Body of pancreas (tissue), 4 donors: ENCODE measurements around the gene FARS2. TPM values are rescaled to one million over a fixed set of nuclear protein-coding genes. Genes with fewer than 3 reads are reported as not detected.
"Not testable (repeated sequence)": the region's sequence is repeated elsewhere in the genome, so short reads cannot be mapped to it uniquely, and the experiment has no call there.

Experiments
- ATAC-seq: fragments of 150-250 bp; one replicate; pipeline ENCODE4 v1.9.1; 2016
- DNase-seq, 4 donors: peaks; one replicate each; pipeline ENCODE4 v3.0.0-alpha.2; 2019
- H3K27ac ChIP-seq, 4 donors: fragments of 200-600 bp; sonication (generic); 1 replicate in 3 of 4; 2 replicates in 1 of 4; pipeline versions ENCODE4 v1.5.1 to v1.6.1; 2016 to 2019; ENCODE audit warnings: mild to moderate bottlenecking in 1 of 4, mixed read lengths in 1 of 4, moderate library complexity in 1 of 4
- H3K27me3 ChIP-seq, 2 donors: fragments of 200-600 bp; sonication (generic); one replicate each; pipeline ENCODE4 v1.6.0; 2016; ENCODE audit warnings: mild to moderate bottlenecking in 1 of 2
- H3K36me3 ChIP-seq, 2 donors: fragments of 200-600 bp; sonication (generic); replicated peaks in 1 of 2; 2 replicates each; pipeline ENCODE4 v1.5.1; 2016; ENCODE audit warnings: low read depth in 2 of 2; ENCODE audit not compliant: insufficient read depth in 1 of 2
- H3K4me1 ChIP-seq: fragments of 200-600 bp; sonication (generic); one replicate; pipeline ENCODE4 v1.6.0; 2016
- H3K4me3 ChIP-seq, 2 donors: fragments of 200-600 bp; sonication (generic); 1 replicate in 1 of 2; 2 replicates in 1 of 2; pipeline ENCODE4 v1.5.1; 2016 to 2019
- H3K9me3 ChIP-seq, 3 donors: fragments of 200-600 bp; sonication (generic); 1 replicate in 2 of 3; 2 replicates in 1 of 3; pipeline ENCODE4 v1.5.1; 2016
- CTCF ChIP-seq, 7 experiments: fragments of 450-650 bp in 4 of 7; fragments of 200-600 bp in 3 of 7; sonication (generic) in 3 of 7; IDR thresholded peaks; one replicate each; pipeline ENCODE4 v1.5.1; 2016 to 2019; ENCODE audit warnings: antibody characterized with exemption in 7 of 7
- POLR2A ChIP-seq, 3 donors: fragments of 450-650 bp; IDR thresholded peaks; one replicate each; pipeline ENCODE4 v1.6.1; 2016; ENCODE audit warnings: antibody characterized with exemption in 3 of 3, mild to moderate bottlenecking in 2 of 3
- WGBS, 2 donors: methylation state at CpG; one replicate each; pipeline ENCODE4 v1.1.5; 2017; 5-methylcytosine and 5-hydroxymethylcytosine counted together
- intact Hi-C: fragments of 100-400 bp; cut with DNase I; formaldehyde crosslinking; loops from one replicate; pipeline ENCODE4 v1.15.1; 2023
- total RNA-seq, 2 donors: library from RNA; depleted of rRNA; stranded (reverse); fragments of >200 nt; gene quantifications; one replicate each; pipeline ENCODE4 v1.1.0, GENCODE V29; 2016

The FARS2 gene
- total RNA-seq, 2 donors from 2014 or later = 6.5 to 9.6 TPM

- no peak overlapping the region for H3K27ac ChIP-seq
- no peaks in the 10 kb centered on the region for H3K36me3 ChIP-seq
- intact Hi-C loops = no loop called here
- ATAC-seq (no peak), DNase-seq (no peak)
- no peaks in the 10 kb centered on the region for H3K27me3 ChIP-seq
- TF ChIP-seq POLR2A (IDR thresholded peaks at IDR 0.05) = no peak
- TF ChIP-seq CTCF (IDR thresholded peaks at IDR 0.05) = no peak
- H3K9me3 ChIP-seq = no peaks in the 10 kb centered on the region
- 86 to 88% methylated on average over 5 of the region's 5 CpGs for WGBS, 2 donors
- peaks cover 5% of the 10 kb centered on the region for H3K4me1 ChIP-seq
- no peak overlapping the region for H3K4me3 ChIP-seq
Observed at GRCh38 chr6:5680095-5680494, 418.8 kb downstream of the FARS2 start.

- intact Hi-C loops = no loop called here
- no peak for DNase-seq
- no peak for ATAC-seq
Observed at GRCh38 chr6:5681480-5681879, 420.2 kb downstream of the FARS2 start.

GRCh38 chr6:5682530-5682929, 421.2 kb downstream of the FARS2 start:
- Histone ChIP-seq H3K9me3 (no peaks in the 10 kb centered on the region), H3K27me3 (no peaks in the 10 kb centered on the region), H3K27ac (no peak overlapping the region), H3K4me1 (no peaks in the 10 kb centered on the region), H3K4me3 (no peak overlapping the region), H3K36me3 (no peaks in the 10 kb centered on the region)
- intact Hi-C loops = no loop called here
- WGBS, 2 donors = 92 to 94% methylated on average over 4 of the region's 4 CpGs
- TF ChIP-seq CTCF (IDR thresholded peaks at IDR 0.05) (no peak), POLR2A (IDR thresholded peaks at IDR 0.05) (no peak)
- DNase-seq (no peak), ATAC-seq (no peak)

More at GRCh38 chr6:5681480-5681879, 420.2 kb downstream of the FARS2 start:
- H3K4me3 ChIP-seq = no peak overlapping the region
- no peaks in the 10 kb centered on the region for H3K9me3 ChIP-seq
- H3K27ac ChIP-seq = no peak overlapping the region
- WGBS, 2 donors = 69 to 78% methylated on average over 4 of the region's 4 CpGs
- no peaks in the 10 kb centered on the region for H3K27me3 ChIP-seq
- no peaks in the 10 kb centered on the region for H3K36me3 ChIP-seq
- TF ChIP-seq POLR2A (IDR thresholded peaks at IDR 0.05) = no peak
- TF ChIP-seq CTCF (IDR thresholded peaks at IDR 0.05) = no peak
- peaks cover 5% of the 10 kb centered on the region for H3K4me1 ChIP-seq

GRCh38 chr6:5683747-5684146, 422.4 kb downstream of the FARS2 start:
- intact Hi-C loops, H3K27me3 ChIP-seq, ATAC-seq, H3K4me3 ChIP-seq, H3K36me3 ChIP-seq, H3K27ac ChIP-seq, H3K9me3 ChIP-seq, DNase-seq, H3K4me1 ChIP-seq: not testable (repeated sequence)
- WGBS, 2 donors = 79 to 80% methylated on average over 5 of the region's 5 CpGs

- intact Hi-C loops = no loop called here
- TF ChIP-seq POLR2A (IDR thresholded peaks at IDR 0.05) = no peak
- TF ChIP-seq CTCF (IDR thresholded peaks at IDR 0.05) = no peak
- Histone ChIP-seq H3K4me3 (no peak overlapping the region), H3K27ac (no peak overlapping the region), H3K9me3 (no peaks in the 10 kb centered on the region), H3K36me3 (no peaks in the 10 kb centered on the region), H3K27me3 (no peaks in the 10 kb centered on the region), H3K4me1 (no peaks in the 10 kb centered on the region)
- no peak for ATAC-seq
- DNase-seq = no peak
- WGBS, 2 donors = 79 to 88% methylated on average over 6 of the region's 6 CpGs
Observed at GRCh38 chr6:5684320-5685053, 423.2 kb downstream of the FARS2 start.
